Testis (tissue), 3 donors: ENCODE measurements around the gene PRR33. TPM values are rescaled to one million over a fixed set of nuclear protein-coding genes. Genes with fewer than 3 reads are reported as not detected.

ENCODE experiments used
- DNase-seq: peaks from one replicate; pipeline ENCODE4 v3.0.0-alpha.2; 2019
- H3K27ac ChIP-seq, 2 donors: fragments of 200-600 bp; sonication (generic); one replicate each; pipeline ENCODE4 v1.5.1; 2019
- H3K27me3 ChIP-seq: fragments of 200-600 bp; sonication (generic); one replicate; pipeline ENCODE4 v1.5.1; 2019
- H3K36me3 ChIP-seq: fragments of 200-600 bp; sonication (generic); one replicate; pipeline ENCODE4 v1.5.1; 2017; ENCODE audit warnings: low read depth; ENCODE audit errors: missing control alignments
- H3K4me1 ChIP-seq: fragments of 200-600 bp; sonication (generic); one replicate; pipeline ENCODE4 v1.5.1; 2019
- H3K4me3 ChIP-seq, 2 donors: fragments of 200-600 bp; sonication (generic); one replicate each; pipeline ENCODE4 v1.5.1; 2017 to 2019
- H3K9me3 ChIP-seq: fragments of 200-600 bp; sonication (generic); one replicate; pipeline ENCODE4 v1.5.1; 2017
- POLR2A ChIP-seq: fragments of 450-650 bp; IDR thresholded peaks from one replicate; pipeline ENCODE4 v1.6.1; 2017; ENCODE audit warnings: antibody characterized with exemption, mild to moderate bottlenecking, moderate library complexity
- WGBS, 2 donors: methylation state at CpG; one replicate each; pipeline ENCODE4 v1.1.5; 2018; 5-methylcytosine and 5-hydroxymethylcytosine counted together
- intact Hi-C: fragments of 100-400 bp; cut with DNase I; formaldehyde crosslinking; loops from one replicate; pipeline ENCODE4 v1.15.1; 2023; ENCODE audit warnings: low total_unique reads
- polyA plus RNA-seq: library from polyadenylated mRNA; stranded (reverse); fragments of 350-450 nt; fragmentation: Illumina TruSeq; extraction: RNeasy Lipid Tissue Mini Kit (QIAGEN cat#74804); gene quantifications from one replicate; pipeline ENCODE4 v1.2.3, GENCODE V29; 2014; ENCODE audit warnings: low read depth, low replicate concordance; ENCODE audit not compliant: insufficient read depth
- total RNA-seq, 2 donors: library from RNA; depleted of rRNA; stranded (reverse); fragments of >200 nt; gene quantifications; one replicate each; pipeline ENCODE4 v1.2.3, GENCODE V29; 2016
- TF ChIP-seq, protein P1 (sequence below), 3 experiments: fragments of 450-650 bp in 2 of 3; fragments of 200-600 bp in 1 of 3; sonication (generic) in 1 of 3; IDR thresholded peaks; one replicate each; pipeline ENCODE4 v1.5.1; 2016 to 2019; ENCODE audit warnings: antibody characterized with exemption in 3 of 3, mild to moderate bottlenecking in 2 of 3, moderate library complexity in 1 of 3

PRR33 gene
- total and polyA plus RNA-seq, 3 donors from 2014 or later: 0.06 TPM; not detected in 2

DNA sequence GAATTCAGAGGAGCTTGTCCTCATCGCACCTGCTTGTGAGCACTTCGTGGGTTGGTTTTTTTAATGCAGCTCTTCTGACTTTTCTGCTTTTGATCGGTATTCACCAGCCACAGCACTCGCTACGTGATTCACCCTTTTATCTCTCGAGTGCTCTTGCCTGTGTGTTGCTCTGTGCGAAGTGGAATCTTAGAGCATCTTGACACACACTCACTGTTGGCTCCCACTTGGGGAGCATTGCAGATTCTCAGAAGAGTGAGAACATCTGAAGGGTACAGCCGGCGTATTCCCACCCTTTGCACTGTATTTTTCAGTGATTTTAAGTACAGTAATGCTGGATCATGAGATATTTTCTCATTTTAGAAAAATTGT, 38.8 kb upstream of the PRR33 start:
- peak overlapping the region; percentile 55 to 71 for H3K27ac ChIP-seq
- no peak for DNase-seq
- H3K9me3 ChIP-seq: no peaks in the 10 kb centered on the region
- no peaks in the 10 kb centered on the region for H3K36me3 ChIP-seq
- TF ChIP-seq, protein P1, sequence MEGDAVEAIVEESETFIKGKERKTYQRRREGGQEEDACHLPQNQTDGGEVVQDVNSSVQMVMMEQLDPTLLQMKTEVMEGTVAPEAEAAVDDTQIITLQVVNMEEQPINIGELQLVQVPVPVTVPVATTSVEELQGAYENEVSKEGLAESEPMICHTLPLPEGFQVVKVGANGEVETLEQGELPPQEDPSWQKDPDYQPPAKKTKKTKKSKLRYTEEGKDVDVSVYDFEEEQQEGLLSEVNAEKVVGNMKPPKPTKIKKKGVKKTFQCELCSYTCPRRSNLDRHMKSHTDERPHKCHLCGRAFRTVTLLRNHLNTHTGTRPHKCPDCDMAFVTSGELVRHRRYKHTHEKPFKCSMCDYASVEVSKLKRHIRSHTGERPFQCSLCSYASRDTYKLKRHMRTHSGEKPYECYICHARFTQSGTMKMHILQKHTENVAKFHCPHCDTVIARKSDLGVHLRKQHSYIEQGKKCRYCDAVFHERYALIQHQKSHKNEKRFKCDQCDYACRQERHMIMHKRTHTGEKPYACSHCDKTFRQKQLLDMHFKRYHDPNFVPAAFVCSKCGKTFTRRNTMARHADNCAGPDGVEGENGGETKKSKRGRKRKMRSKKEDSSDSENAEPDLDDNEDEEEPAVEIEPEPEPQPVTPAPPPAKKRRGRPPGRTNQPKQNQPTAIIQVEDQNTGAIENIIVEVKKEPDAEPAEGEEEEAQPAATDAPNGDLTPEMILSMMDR (IDR thresholded peaks at IDR 0.05): no peak
- no peak for TF ChIP-seq POLR2A
- no peaks in the 10 kb centered on the region for H3K27me3 ChIP-seq
- intact Hi-C loops: no loop called here
- no peak overlapping the region for H3K4me3 ChIP-seq
- H3K4me1 ChIP-seq: peaks cover 38% of the 10 kb centered on the region
- 61 to 68% methylated on average over 9 of the region's 9 CpGs for WGBS, 2 donors

DNA sequence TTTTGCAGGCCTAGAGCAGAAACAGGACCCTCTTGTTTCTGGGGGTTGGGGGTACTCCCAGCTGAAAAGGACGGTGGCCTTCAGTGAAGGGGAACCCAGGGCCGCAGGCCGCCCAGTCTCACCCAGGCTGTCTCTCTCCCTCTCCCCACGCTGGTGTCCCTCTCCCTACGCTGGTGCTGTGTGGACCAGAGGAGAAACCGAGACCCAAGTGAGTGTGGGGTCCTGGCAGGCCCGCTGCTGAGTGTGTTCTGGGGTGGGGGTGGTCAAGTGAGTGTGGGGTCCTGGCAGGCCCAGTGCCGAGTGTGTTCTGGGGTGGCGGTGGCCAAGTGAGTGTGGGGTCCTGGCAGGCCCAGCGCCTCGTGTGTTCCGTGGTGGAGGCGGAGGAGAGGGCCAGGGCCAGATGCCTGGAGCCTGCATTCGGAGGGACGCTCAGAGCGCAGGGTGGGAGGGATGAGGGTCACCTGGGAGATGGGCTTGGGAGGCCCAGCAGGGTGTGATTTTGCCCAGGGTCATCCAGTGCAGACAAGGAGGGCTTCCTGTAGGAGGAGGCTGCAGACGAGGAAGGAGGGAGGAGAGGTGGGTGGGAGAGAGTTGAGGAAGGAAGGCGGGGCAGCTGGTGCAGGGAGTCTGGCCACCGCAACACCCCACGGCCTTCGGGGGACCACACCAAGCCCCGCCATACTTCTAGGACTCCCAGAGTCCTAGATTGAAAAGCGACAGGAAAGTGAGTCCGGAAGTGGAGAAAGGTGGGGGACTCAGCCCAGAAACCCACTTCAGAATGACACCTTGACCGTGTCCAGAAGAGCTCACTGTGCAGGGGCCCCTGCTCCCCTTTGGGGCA, 38.1 kb upstream of the PRR33 start:
- intact Hi-C loops: no loop called here
- H3K27ac ChIP-seq: peak overlapping the region; percentile 55 to 71

DNA sequence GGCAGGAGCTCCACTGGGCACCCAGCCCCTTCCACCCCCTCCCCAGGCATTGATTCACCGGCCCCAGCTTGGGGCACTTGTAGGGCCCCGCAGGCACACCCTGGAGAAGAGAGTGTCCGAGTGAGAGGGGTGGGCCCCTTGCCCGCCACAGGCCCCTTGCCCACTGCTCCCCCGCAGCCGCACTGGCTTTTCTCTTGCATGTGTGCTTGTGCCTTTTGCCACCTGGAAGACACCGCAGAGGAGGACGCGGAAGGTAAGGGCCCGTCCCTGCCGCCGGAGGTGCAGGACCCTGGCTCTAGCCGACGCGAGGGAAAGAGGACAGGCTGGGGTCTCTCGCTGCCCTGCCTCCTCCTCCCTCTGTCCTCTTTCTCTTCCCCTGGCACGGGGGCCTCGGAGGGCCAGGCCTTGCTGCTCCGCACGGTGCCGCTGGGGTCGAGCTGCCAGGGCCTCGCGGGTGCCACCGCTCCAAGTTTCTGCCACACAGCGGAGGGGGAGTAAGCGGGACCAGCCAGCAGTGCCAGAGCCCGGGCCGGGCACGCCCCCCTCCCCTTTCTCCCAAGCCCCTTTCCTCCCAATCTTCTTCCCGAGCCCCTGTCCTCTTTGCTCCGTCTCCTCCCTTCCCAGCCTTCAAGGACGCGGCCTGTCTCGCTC, 37.3 kb upstream of the PRR33 start:
- no peak for TF ChIP-seq POLR2A
- TF ChIP-seq, protein P1 (IDR thresholded peaks at IDR 0.05): no peak
- Histone ChIP-seq H3K4me3 (no peak overlapping the region), H3K27me3 (no peaks in the 10 kb centered on the region), H3K27ac (peak overlapping the region; percentile 55 to 71), H3K4me1 (peaks cover 38% of the 10 kb centered on the region), H3K36me3 (no peaks in the 10 kb centered on the region), H3K9me3 (no peaks in the 10 kb centered on the region)
- intact Hi-C loops: no loop called here
- DNase-seq: no peak
- 76 to 80% methylated on average over 29 to 35 of the region's 35 CpGs for WGBS, 2 donors

More for the DNA sequence above, 38.1 kb upstream of the PRR33 start:
- 84 to 85% methylated on average over 23 to 25 of the region's 25 CpGs for WGBS, 2 donors
- no peaks in the 10 kb centered on the region for H3K36me3 ChIP-seq
- no peaks in the 10 kb centered on the region for H3K9me3 ChIP-seq
- H3K4me1 ChIP-seq: peaks cover 38% of the 10 kb centered on the region
- DNase-seq: no peak
- H3K4me3 ChIP-seq: no peak overlapping the region
- TF ChIP-seq POLR2A: no peak
- TF ChIP-seq, protein P1 (IDR thresholded peaks at IDR 0.05): no peak
- no peaks in the 10 kb centered on the region for H3K27me3 ChIP-seq

DNA sequence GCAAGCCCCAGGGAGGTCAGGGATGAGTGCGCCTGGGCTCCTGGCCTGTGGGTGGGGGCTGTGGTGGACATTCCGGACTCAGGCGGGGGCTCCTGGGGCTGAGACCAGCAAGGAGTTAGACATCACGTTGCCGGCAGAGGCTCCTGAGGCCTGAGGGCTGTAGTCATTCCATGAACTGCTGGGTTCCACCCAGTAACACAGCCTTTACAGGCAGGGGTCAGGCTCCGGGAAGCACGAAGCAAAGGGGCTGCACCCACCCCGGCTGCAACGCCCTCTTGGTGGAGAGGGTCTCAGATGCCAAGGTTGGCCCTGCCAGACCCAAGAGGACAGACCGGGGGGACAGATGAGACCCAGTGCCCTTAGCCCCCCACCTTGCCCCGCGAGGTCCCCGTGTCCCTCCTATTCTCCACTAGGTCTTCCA, 36.8 kb upstream of the PRR33 start:
- H3K27me3 ChIP-seq: no peaks in the 10 kb centered on the region
- peak overlapping the region in 1 of 2 donors; percentile 71 for H3K27ac ChIP-seq
- DNase-seq: peak; percentile 53
- WGBS, 2 donors: 60 to 78% methylated on average over 4 to 13 of the region's 13 CpGs
- TF ChIP-seq, protein P1 (IDR thresholded peaks at IDR 0.05): no peak
- no peak for TF ChIP-seq POLR2A
- H3K4me1 ChIP-seq: peaks cover 38% of the 10 kb centered on the region
- no peaks in the 10 kb centered on the region for H3K9me3 ChIP-seq
- H3K36me3 ChIP-seq: no peaks in the 10 kb centered on the region
- no peak overlapping the region for H3K4me3 ChIP-seq
- intact Hi-C loops: no loop called here
